H1 (cell line): ENCODE results near the gene ENPP5. TPM values are rescaled to one million over a fixed set of nuclear protein-coding genes. Genes with fewer than 3 reads are reported as not detected.

Experiments used
- CTCF ChIA-PET: fragments of 300-600 bp; sonication (Branson Sonifier 250); formaldehyde crosslinking; loops from one replicate; lab custom pipeline; 2021; ENCODE audit not compliant: partially characterized antibody; lab: Charles Lee
- POLR2A ChIA-PET: fragments of 300-600 bp; sonication (Branson Sonifier 250); formaldehyde crosslinking; loops from one replicate; lab custom pipeline; 2021; ENCODE audit warnings: inconsistent platforms; ENCODE audit not compliant: partially characterized antibody; lab: Charles Lee
- DNase-seq, 2 experiments: peaks; one replicate each; pipeline versions ENCODE4 v3.0.0 to v3.0.0-alpha.2; 2010 to 2022; ENCODE audit warnings: low spot score in 2 of 2, low read depth in 1 of 2, mixed read lengths in 1 of 2
- FAIRE-seq: peaks from 2 replicates; lab custom pipeline; 2011; peaks lifted over from hg19 to GRCh38; lab: Jason Lieb, UNC
- H2AFZ ChIP-seq: 2 replicates; pipeline ENCODE4 v1.8.1; 2012; ENCODE audit warnings: low read length, inconsistent platforms
- H2AK5ac ChIP-seq: 2 replicates; pipeline ENCODE4 v1.6.1; 2013; ENCODE audit warnings: low read depth, low read length
- H2BK120ac ChIP-seq: replicated peaks from 2 replicates; pipeline ENCODE3; 2013; ENCODE audit warnings: low read depth, low read length, inconsistent platforms
- H2BK12ac ChIP-seq: 2 replicates; pipeline ENCODE4 v1.6.1; 2013; ENCODE audit warnings: low read depth, low read length
- H2BK15ac ChIP-seq: 2 replicates; pipeline ENCODE4 v1.6.1; 2013; ENCODE audit warnings: low read length
- H2BK20ac ChIP-seq: 2 replicates; pipeline ENCODE4 v1.6.1; 2013; ENCODE audit warnings: low read length
- H2BK5ac ChIP-seq: 2 replicates; pipeline ENCODE4 v1.6.1; 2013; ENCODE audit warnings: low read depth, low read length
- H3K14ac ChIP-seq: 2 replicates; pipeline ENCODE4 v1.6.1; 2013; ENCODE audit warnings: inconsistent platforms; ENCODE audit not compliant: insufficient read length
- H3K18ac ChIP-seq: 2 replicates; pipeline ENCODE4 v1.6.1; 2013; ENCODE audit warnings: low read length; ENCODE audit errors: extremely low read depth
- H3K23ac ChIP-seq: 2 replicates; pipeline ENCODE4 v1.6.1; 2013; ENCODE audit warnings: inconsistent platforms; ENCODE audit not compliant: insufficient read length
- H3K23me2 ChIP-seq: 2 replicates; pipeline ENCODE4 v1.6.1; 2013; ENCODE audit warnings: low read depth, low read length
- H3K27ac ChIP-seq: 2 replicates; pipeline ENCODE4 v1.6.1; 2011; ENCODE audit warnings: low read depth, low read length, inconsistent platforms
- H3K27me3 ChIP-seq, 4 experiments: replicated peaks in 1 of 4; 1 replicate in 1 of 4; 2 replicates in 3 of 4; pipeline versions ENCODE4 v1.6.1 to v1.8.1; 2011 to 2013; ENCODE audit warnings: low read length in 3 of 4, mild to moderate bottlenecking in 3 of 4, inconsistent platforms in 2 of 4, mixed read lengths in 2 of 4, moderate library complexity in 1 of 4; ENCODE audit not compliant: control insufficient read depth in 3 of 4, insufficient read depth in 3 of 4; ENCODE audit errors: extremely low read depth in 1 of 4
- H3K36me3 ChIP-seq, 4 experiments: 2 replicates each; pipeline versions ENCODE4 v1.6.1 to v1.8.1; 2011 to 2013; ENCODE audit warnings: mild to moderate bottlenecking in 4 of 4, low read length in 3 of 4, moderate library complexity in 2 of 4, control low read depth in 1 of 4, inconsistent platforms in 1 of 4; ENCODE audit not compliant: insufficient read depth in 4 of 4, control insufficient read depth in 2 of 4
- H3K4ac ChIP-seq: replicated peaks from 2 replicates; pipeline ENCODE3; 2013; ENCODE audit warnings: low read length, low read depth, mixed read lengths, inconsistent platforms; ENCODE audit not compliant: insufficient read length
- H3K4me1 ChIP-seq, 4 experiments: replicated peaks in 1 of 4; 1 replicate in 1 of 4; 2 replicates in 3 of 4; pipeline versions ENCODE4 v1.6.1 to v1.8.1; 2011 to 2013; ENCODE audit warnings: low read length in 3 of 4, inconsistent platforms in 2 of 4, mixed read lengths in 1 of 4; ENCODE audit not compliant: insufficient read depth in 4 of 4, control insufficient read depth in 3 of 4
- H3K4me2 ChIP-seq, 2 experiments: 2 replicates each; pipeline versions ENCODE4 v1.6.1 to v1.8.1; 2011 to 2013; ENCODE audit warnings: low read depth in 2 of 2, low read length in 2 of 2, control low read depth in 1 of 2, inconsistent platforms in 1 of 2, mild to moderate bottlenecking in 1 of 2; ENCODE audit not compliant: insufficient read depth in 1 of 2
- H3K4me3 ChIP-seq, 4 experiments: fragments of 200-600, 300-600 bp in 1 of 4; sonication (generic), shearing (Covaris generic), sonication (Bioruptor Twin) in 1 of 4; 2 replicates each; pipeline versions ENCODE4 v1.5.1 to v1.8.1; 2011 to 2016; ENCODE audit warnings: low read length in 4 of 4, low read depth in 3 of 4, control low read depth in 2 of 4, inconsistent platforms in 2 of 4, mild to moderate bottlenecking in 2 of 4, mixed read lengths in 1 of 4, moderate library complexity in 1 of 4; ENCODE audit not compliant: insufficient read depth in 2 of 4; ENCODE audit errors: extremely low read depth in 1 of 4
- H3K56ac ChIP-seq: replicated peaks from 2 replicates; pipeline ENCODE3; 2013; ENCODE audit warnings: low read depth, mild to moderate bottlenecking, mixed read lengths, low read length, inconsistent platforms; ENCODE audit not compliant: insufficient read length
- H3K79me1 ChIP-seq: 2 replicates; pipeline ENCODE4 v1.6.1; 2013; ENCODE audit warnings: low read depth, low read length, control low read depth
- H3K79me2 ChIP-seq, 2 experiments: 2 replicates each; pipeline versions ENCODE4 v1.6.1 to v1.8.1; 2012 to 2013; ENCODE audit warnings: low read length in 2 of 2, mild to moderate bottlenecking in 2 of 2, inconsistent platforms in 1 of 2; ENCODE audit not compliant: insufficient read depth in 2 of 2, control insufficient read depth in 1 of 2
- H3K9ac ChIP-seq, 4 experiments: replicated peaks in 1 of 4; 1 replicate in 1 of 4; 2 replicates in 3 of 4; pipeline versions ENCODE4 v1.6.1 to v1.8.1; 2011 to 2013; ENCODE audit warnings: low read depth in 3 of 4, low read length in 3 of 4, control low read depth in 2 of 4, mild to moderate bottlenecking in 2 of 4, moderate library complexity in 2 of 4, inconsistent platforms in 1 of 4; ENCODE audit errors: extremely low read depth in 1 of 4
- H3K9me3 ChIP-seq, 2 experiments: 2 replicates each; pipeline versions ENCODE4 v1.6.1 to v1.8.1; 2012 to 2013; ENCODE audit warnings: mild to moderate bottlenecking in 2 of 2, moderate library complexity in 2 of 2, control low read depth in 1 of 2, inconsistent platforms in 1 of 2, low read depth in 1 of 2, low read length in 1 of 2, mixed read lengths in 1 of 2; ENCODE audit not compliant: insufficient read depth in 2 of 2
- H4K20me1 ChIP-seq, 2 experiments: replicated peaks in 1 of 2; 2 replicates each; pipeline versions ENCODE3 to v1.8.1; 2011 to 2013; ENCODE audit warnings: inconsistent platforms in 2 of 2, low read length in 2 of 2, mild to moderate bottlenecking in 1 of 2; ENCODE audit not compliant: insufficient read depth in 2 of 2, control insufficient read depth in 1 of 2
- H4K5ac ChIP-seq: 2 replicates; pipeline ENCODE4 v1.6.1; 2013; ENCODE audit warnings: low read length, low read depth, mixed read lengths, inconsistent platforms; ENCODE audit not compliant: insufficient read length
- H4K8ac ChIP-seq: 2 replicates; pipeline ENCODE4 v1.8.0; 2013; ENCODE audit warnings: mild to moderate bottlenecking, moderate library complexity, low read length, inconsistent platforms; ENCODE audit not compliant: insufficient read depth; ENCODE audit errors: extremely low read depth
- H4K91ac ChIP-seq: replicated peaks from 2 replicates; pipeline ENCODE3; 2013; ENCODE audit warnings: low read length, mixed read lengths, inconsistent platforms; ENCODE audit not compliant: insufficient read length
- ATF3 ChIP-seq: IDR thresholded peaks from 2 replicates; pipeline ENCODE4 v1.6.1; 2011; ENCODE audit warnings: low read depth, mild to moderate bottlenecking, low read length; ENCODE audit not compliant: insufficient read depth
- CHD1 ChIP-seq: IDR thresholded peaks from 2 replicates; pipeline ENCODE4 v1.6.1; 2012; ENCODE audit warnings: low read depth, low read length, improper control_type of control experiment
- CREB1 ChIP-seq: IDR thresholded peaks from 2 replicates; pipeline ENCODE4 v1.6.1; 2012; ENCODE audit warnings: inconsistent platforms
- HDAC6 ChIP-seq: IDR thresholded peaks from one replicate; pipeline ENCODE4 v1.7.1; 2012; ENCODE audit warnings: low read depth, mild to moderate bottlenecking, inconsistent platforms, low read length, moderate library complexity
- KDM4A ChIP-seq: IDR thresholded peaks from one replicate; pipeline ENCODE4 v1.7.1; 2012; ENCODE audit warnings: low read depth, mild to moderate bottlenecking, moderate library complexity, low read length, inconsistent platforms; ENCODE audit not compliant: severe bottlenecking
- RXRA ChIP-seq: IDR thresholded peaks from 2 replicates; pipeline ENCODE4 v1.6.1; 2011; ENCODE audit warnings: low read depth, mild to moderate bottlenecking, low read length, moderate library complexity; ENCODE audit not compliant: insufficient read depth
- SIRT6 ChIP-seq: IDR thresholded peaks from one replicate; pipeline ENCODE4 v1.7.1; 2012; ENCODE audit warnings: low read length, inconsistent platforms
- YY1 ChIP-seq: IDR thresholded peaks from 2 replicates; pipeline ENCODE4 v1.6.1; 2011; ENCODE audit warnings: low read depth, mild to moderate bottlenecking, low read length
- ZNF274 ChIP-seq: IDR thresholded peaks from 2 replicates; pipeline ENCODE4 v1.7.0; 2012; ENCODE audit warnings: low read length, borderline replicate concordance; ENCODE audit errors: extremely low read depth
- WGBS, 2 experiments: shearing (Covaris generic) in 1 of 2; methylation state at CpG; one replicate each; pipeline versions ENCODE4 v1.1.6 to v1.1.7; 2013 to 2015; ENCODE audit warnings: low lambda C conversion rate in 2 of 2, mixed read lengths in 2 of 2, inconsistent platforms in 1 of 2, low coverage in 1 of 2, missing lambda C conversion rate in 1 of 2; ENCODE audit not compliant: insufficient replicate concordance in 2 of 2, insufficient coverage in 1 of 2, insufficient read length in 1 of 2; ENCODE audit errors: extremely low coverage in 1 of 2, missing lambda C conversion rate in 1 of 2; 5-methylcytosine and 5-hydroxymethylcytosine counted together
- polyA plus RNA-seq, 7 experiments: library from polyadenylated mRNA; depleted of rRNA in 3 of 7; stranded (reverse) in 5 of 7; unstranded in 2 of 7; fragments of >200 nt in 5 of 7; fragments of 200-250 nt in 2 of 7; gene quantifications; 1 replicate in 5 of 7; 2 replicates in 1 of 7; 4 replicates in 1 of 7; pipeline versions ENCODE4 v1.2.1 to v1.2.3, GENCODE V29; 2011 to 2013; ENCODE audit warnings: missing spikeins in 2 of 7, mixed read lengths in 2 of 7
- total RNA-seq: library from RNA; stranded (reverse); fragmentation: NEBNext Ultra II Directional; extraction: Animal tissue kit (Norgen Biotek cat#: 25700); gene quantifications from 2 replicates; pipeline ENCODE4 v1.2.1, GENCODE V29; 2021

The ENPP5 gene
- total and polyA plus RNA-seq, 2 of the 8 experiments (the other 6 are each of a cell fraction or from before 2014, with no cell fraction given), result 5.1 to 7.6 TPM

DNA sequence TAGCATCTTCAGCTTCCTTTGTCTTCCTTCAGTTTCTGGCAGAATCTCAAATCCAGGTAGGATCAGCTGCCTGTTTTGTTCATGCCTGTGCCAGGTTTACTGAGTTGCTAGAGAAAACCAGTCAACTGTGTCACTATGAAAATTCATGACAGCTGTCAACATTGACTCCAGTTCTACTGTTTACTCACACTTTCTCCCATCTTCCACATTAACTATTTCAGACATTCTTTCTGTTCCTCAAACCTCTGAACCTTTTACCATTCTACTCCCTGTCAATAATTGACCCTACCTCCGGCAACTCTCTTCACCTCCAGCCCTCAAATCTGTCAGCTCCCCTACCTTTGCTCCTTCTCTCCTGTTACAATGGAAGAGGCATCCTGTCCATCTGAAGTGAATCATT lies 32.5 kb downstream of the ENPP5 start:
- POLR2A ChIA-PET, result no interaction called here
- no peak overlapping the region for H2BK20ac ChIP-seq
- H3K18ac ChIP-seq, result no peak overlapping the region
- no peak overlapping the region for H3K56ac ChIP-seq
- no peak overlapping the region for H3K9ac ChIP-seq
- DNase-seq (no peak), FAIRE-seq (no peak)
- H2BK12ac ChIP-seq, result no peak overlapping the region
- no peak overlapping the region for H2AFZ ChIP-seq
- no peaks in the 10 kb centered on the region for H4K20me1 ChIP-seq
- H2BK15ac ChIP-seq, result no peak overlapping the region
- H3K14ac ChIP-seq, result no peak overlapping the region
- no peaks in the 10 kb centered on the region for H3K27me3 ChIP-seq
- H3K23ac ChIP-seq, result no peak overlapping the region
- H3K4me3 ChIP-seq, result no peak overlapping the region
- H3K4ac ChIP-seq, result no peak overlapping the region
- no peak for TF ChIP-seq CHD1
- no peak for TF ChIP-seq SIRT6
- no peak for TF ChIP-seq ZNF274
- TF ChIP-seq CREB1, result no peak
- TF ChIP-seq ATF3, result no peak
- no peak for TF ChIP-seq HDAC6
- TF ChIP-seq YY1, result no peak
- TF ChIP-seq KDM4A, result no peak
- no peak for TF ChIP-seq RXRA
- H4K8ac ChIP-seq, result no peak overlapping the region
- H2AK5ac ChIP-seq, result no peak overlapping the region
- no peak overlapping the region for H2BK120ac ChIP-seq
- WGBS, 2 experiments, result 84% methylated on average over 1 of the region's 1 CpG; no CpG with 5 or more reads in 1 of the 2 experiments
- H4K91ac ChIP-seq, result no peak overlapping the region
- no peaks in the 10 kb centered on the region for H3K79me1 ChIP-seq
- no peaks in the 10 kb centered on the region for H3K23me2 ChIP-seq
- no peak overlapping the region for H2BK5ac ChIP-seq
- no peaks in the 10 kb centered on the region for H3K79me2 ChIP-seq
- H4K5ac ChIP-seq, result no peak overlapping the region
- no peak overlapping the region for H3K4me2 ChIP-seq
- H3K27ac ChIP-seq, result no peak overlapping the region
- H3K36me3 ChIP-seq, result no peaks in the 10 kb centered on the region
- no peaks in the 10 kb centered on the region for H3K9me3 ChIP-seq
- CTCF ChIA-PET, result interaction anchor here (0.6 to 1.4 kb wide), 3 partner anchors 9 to 57 kb away, joined by 3 read pairs; no protein-coding TSS in a partner anchor
- peaks cover 0 to 2% (median under 1%) of the 10 kb centered on the region in 4 experiments; a peak in 4 of 7 replicates for H3K4me1 ChIP-seq
